Suprapubic skin (tissue), 4 donors: ENCODE results near the gene MXD4. TPM values are rescaled to one million over a fixed set of nuclear protein-coding genes. Genes with fewer than 3 reads are reported as not detected.

Experiments
- DNase-seq, 2 donors: peaks; one replicate each; pipeline ENCODE4 v3.0.0-alpha.2; 2019; ENCODE audit warnings: low spot score in 2 of 2
- H3K27ac ChIP-seq: fragments of 200-600 bp; sonication (generic); one replicate; pipeline ENCODE4 v1.5.1; 2019
- H3K27me3 ChIP-seq: fragments of 200-600 bp; sonication (generic); one replicate; pipeline ENCODE4 v1.5.1; 2019
- H3K36me3 ChIP-seq: fragments of 200-600 bp; sonication (generic); one replicate; pipeline ENCODE4 v1.5.1; 2019
- H3K4me1 ChIP-seq: fragments of 200-600 bp; sonication (generic); one replicate; pipeline ENCODE4 v1.5.1; 2019
- H3K4me3 ChIP-seq: fragments of 200-600 bp; sonication (generic); one replicate; pipeline ENCODE4 v1.5.1; 2019; ENCODE audit warnings: mild to moderate bottlenecking
- H3K9me3 ChIP-seq: fragments of 200-600 bp; sonication (generic); one replicate; pipeline ENCODE4 v1.5.1; 2019
- EP300 ChIP-seq: sonication (generic); formaldehyde crosslinking; IDR thresholded peaks from one replicate; pipeline ENCODE4 v1.6.1; 2017; ENCODE audit warnings: antibody characterized with exemption
- POLR2A ChIP-seq, 2 donors: fragments of 450-650 bp; IDR thresholded peaks; one replicate each; pipeline ENCODE4 v1.6.1; 2017; ENCODE audit warnings: antibody characterized with exemption in 2 of 2, mild to moderate bottlenecking in 2 of 2, moderate library complexity in 2 of 2
- POLR2AphosphoS5 ChIP-seq, 3 donors: sonication (generic); formaldehyde crosslinking; IDR thresholded peaks; one replicate each; pipeline ENCODE4 v1.6.1; 2017; ENCODE audit warnings: antibody characterized with exemption in 3 of 3
- WGBS: methylation state at CpG from one replicate; pipeline ENCODE4 v1.1.5; 2018; 5-methylcytosine and 5-hydroxymethylcytosine counted together
- total RNA-seq, 4 donors: library from RNA; depleted of rRNA; stranded (reverse); fragments of >200 nt; gene quantifications; one replicate each; pipeline ENCODE4 v1.1.0, GENCODE V29; 2016
- TF ChIP-seq, protein P1 (sequence below), 2 donors: fragments of 200-600 bp in 1 of 2; fragments of 450-650 bp in 1 of 2; sonication (generic) in 1 of 2; IDR thresholded peaks; one replicate each; pipeline ENCODE4 v1.5.1; 2016 to 2019; ENCODE audit warnings: antibody characterized with exemption in 2 of 2, mild to moderate bottlenecking in 1 of 2, moderate library complexity in 1 of 2

MXD4 gene
- total RNA-seq, 4 donors from 2014 or later, result 52.8 to 76.8 (median 63.3) TPM

DNA sequence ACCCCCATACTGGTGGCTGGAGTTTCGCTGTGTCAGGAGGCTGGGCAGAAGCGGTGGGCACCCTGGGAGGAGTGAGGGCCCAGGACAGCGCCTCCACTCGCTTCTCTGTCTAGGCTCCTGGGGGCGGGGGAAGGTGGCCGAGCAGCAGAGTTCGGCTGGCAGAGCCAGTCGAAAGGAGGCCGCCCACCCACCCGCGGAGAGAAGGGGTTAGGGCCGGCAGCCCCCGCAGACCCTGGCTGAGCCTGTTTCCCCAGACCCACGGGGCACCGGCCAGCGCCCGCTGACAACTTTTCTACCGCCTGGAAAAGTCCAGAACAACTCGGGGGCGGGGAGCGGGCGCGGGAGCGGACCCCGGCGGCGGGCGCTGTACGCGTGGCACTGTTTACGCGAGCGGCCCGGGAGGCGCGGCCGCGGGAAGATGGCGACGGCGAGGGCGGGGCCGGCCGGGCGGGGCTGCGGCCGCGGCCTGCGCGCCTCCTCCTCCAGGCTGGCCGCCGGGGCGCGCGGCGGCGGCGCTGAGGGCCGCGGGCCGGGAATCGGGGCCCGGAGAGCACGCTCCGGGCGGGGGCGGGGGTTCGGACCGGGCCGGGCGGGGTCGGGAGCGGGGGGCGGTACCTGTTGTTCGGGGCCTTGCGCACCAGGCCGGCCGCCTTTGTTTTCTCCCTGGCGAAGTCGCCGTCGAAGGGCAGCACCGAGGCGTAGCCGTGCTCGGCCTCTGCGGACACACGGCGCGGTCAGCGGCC is 628 bp downstream of the MXD4 start:
- no peaks in the 10 kb centered on the region for H3K9me3 ChIP-seq
- 0% methylated on average over 1 of the region's 91 CpGs for WGBS
- H3K4me1 ChIP-seq, result peaks cover 69% of the 10 kb centered on the region
- H3K36me3 ChIP-seq, result peaks cover 4% of the 10 kb centered on the region
- TF ChIP-seq POLR2AphosphoS5 (IDR thresholded peaks at IDR 0.05), result no peak
- TF ChIP-seq POLR2A (IDR thresholded peaks at IDR 0.05), result no peak
- no peak for TF ChIP-seq EP300
- TF ChIP-seq, protein P1, sequence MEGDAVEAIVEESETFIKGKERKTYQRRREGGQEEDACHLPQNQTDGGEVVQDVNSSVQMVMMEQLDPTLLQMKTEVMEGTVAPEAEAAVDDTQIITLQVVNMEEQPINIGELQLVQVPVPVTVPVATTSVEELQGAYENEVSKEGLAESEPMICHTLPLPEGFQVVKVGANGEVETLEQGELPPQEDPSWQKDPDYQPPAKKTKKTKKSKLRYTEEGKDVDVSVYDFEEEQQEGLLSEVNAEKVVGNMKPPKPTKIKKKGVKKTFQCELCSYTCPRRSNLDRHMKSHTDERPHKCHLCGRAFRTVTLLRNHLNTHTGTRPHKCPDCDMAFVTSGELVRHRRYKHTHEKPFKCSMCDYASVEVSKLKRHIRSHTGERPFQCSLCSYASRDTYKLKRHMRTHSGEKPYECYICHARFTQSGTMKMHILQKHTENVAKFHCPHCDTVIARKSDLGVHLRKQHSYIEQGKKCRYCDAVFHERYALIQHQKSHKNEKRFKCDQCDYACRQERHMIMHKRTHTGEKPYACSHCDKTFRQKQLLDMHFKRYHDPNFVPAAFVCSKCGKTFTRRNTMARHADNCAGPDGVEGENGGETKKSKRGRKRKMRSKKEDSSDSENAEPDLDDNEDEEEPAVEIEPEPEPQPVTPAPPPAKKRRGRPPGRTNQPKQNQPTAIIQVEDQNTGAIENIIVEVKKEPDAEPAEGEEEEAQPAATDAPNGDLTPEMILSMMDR (IDR thresholded peaks at IDR 0.05), result no peak
- peak overlapping the region; percentile 91 for H3K27ac ChIP-seq
- DNase-seq, result peak; percentile 78 to 79
- no peaks in the 10 kb centered on the region for H3K27me3 ChIP-seq
- H3K4me3 ChIP-seq, result peak overlapping the region; percentile 93

DNA sequence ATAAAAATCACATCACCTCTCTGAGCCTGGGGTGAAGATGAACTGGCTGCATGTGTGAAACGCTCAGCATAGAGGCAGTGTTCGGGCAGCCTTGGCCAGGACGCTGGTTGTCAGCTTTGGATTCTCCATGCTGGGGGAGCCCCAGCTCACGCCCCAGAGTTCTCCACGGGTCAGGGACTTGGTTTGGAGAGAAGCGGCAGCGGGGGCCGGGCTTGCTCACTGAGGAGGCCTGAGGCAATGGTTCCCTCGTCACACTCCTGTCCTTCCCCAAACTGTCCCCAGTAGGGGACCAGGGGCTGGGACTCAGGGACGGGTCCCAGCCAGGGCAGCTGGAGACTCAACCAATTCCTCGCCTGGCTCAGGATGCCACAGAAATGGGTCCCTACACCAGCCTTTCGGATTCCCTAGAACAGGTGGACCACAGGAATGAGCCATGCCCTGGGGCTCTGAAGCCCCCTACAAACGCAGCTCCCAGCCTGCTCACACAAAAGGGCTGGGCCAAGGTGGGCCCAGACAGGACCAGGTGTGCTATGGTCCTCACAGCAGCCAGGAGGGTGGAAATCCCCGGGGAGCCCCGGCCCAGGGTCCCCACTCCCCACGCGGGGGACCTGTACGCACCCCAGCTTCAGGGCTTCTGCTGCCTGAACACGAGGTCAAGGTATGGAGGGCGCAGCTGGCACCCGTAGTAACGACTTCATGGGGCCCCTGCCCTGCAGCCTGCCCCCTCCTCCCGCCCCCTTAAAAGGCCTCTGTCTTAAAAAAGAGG is 1.4 kb downstream of the MXD4 start:
- H3K4me1 ChIP-seq, result peaks cover 69% of the 10 kb centered on the region
- peak overlapping the region; percentile 93 for H3K4me3 ChIP-seq
- 7% methylated on average over 2 of the region's 23 CpGs for WGBS
- H3K27me3 ChIP-seq, result no peaks in the 10 kb centered on the region
- peak overlapping the region; percentile 91 for H3K27ac ChIP-seq
- H3K9me3 ChIP-seq, result no peaks in the 10 kb centered on the region
- H3K36me3 ChIP-seq, result peaks cover 4% of the 10 kb centered on the region
- TF ChIP-seq EP300, result no peak
- DNase-seq, result peak; percentile 75 to 82

DNA sequence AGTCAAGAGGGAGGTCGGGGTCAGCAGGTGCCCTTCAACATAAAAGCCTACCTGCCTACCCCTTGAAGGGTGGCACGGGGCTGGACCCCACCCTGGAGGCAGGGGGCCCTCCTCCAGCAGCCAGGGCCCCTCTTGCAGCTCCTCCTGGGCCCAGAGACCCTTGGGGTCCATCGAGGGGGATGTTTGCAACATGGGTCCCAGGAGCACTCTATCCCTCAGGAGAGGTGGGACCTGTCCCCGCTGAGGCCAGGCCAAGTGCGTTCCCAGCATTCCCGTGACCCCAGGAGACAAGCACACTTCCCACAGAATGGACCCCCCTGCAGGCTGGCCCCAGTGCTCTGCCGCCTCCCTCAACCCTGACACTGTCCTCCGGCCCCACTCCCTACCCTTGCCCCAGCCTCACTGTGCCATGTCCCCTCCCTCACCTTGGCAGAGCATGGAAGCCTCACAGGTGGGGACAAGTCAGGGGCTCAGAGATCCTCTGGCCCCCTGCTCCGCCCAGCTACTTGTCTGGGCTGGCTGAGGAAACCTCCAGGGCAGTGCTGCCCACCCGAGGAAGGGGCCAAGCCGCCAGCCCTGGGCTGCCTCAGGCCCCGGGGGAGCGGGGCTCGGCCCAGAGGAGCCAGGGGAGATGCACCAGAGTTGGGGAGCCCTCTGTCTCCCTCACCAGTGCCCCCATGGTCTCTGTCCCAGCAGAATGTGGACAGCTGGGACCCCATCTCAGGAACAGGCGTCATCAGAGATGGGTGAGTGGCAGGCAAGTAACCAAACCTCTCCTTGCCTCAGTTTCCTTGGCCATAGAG is 2.2 kb downstream of the MXD4 start:
- Histone ChIP-seq H3K27me3 (no peaks in the 10 kb centered on the region), H3K27ac (no peak overlapping the region), H3K4me1 (peaks cover 72% of the 10 kb centered on the region), H3K4me3 (peak overlapping the region; percentile 93), H3K9me3 (no peaks in the 10 kb centered on the region), H3K36me3 (peaks cover 11% of the 10 kb centered on the region)
- WGBS, result 85% methylated on average over 5 of the region's 15 CpGs
- peak; percentile 58 to 76 for DNase-seq
- TF ChIP-seq POLR2A (IDR thresholded peaks at IDR 0.05), result no peak

DNA sequence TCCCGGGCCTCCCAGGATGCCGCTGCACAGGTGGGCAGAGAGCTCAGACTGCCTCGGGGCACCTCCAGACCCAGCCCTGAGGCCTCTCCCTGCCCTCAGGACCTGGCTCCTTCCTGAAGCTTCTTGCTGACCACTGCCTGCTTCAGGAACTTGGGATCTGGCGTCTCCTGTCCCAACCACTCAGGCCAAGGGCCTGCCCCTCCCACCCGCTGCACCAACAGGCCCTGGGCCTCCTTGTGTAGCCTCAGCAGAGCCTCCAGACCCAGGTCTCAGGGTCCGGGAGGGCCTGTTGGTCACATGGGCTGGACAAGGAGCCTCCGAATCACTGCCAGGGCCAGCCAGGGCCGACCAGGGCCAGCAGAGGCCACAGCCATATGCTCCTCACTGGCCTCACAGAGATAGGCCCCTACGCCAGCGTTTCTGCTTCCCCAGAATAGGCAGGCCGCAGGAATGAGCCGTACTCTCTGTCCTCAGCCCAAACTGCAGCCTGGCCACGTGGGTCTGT is 2.8 kb downstream of the MXD4 start:
- TF ChIP-seq EP300, result no peak
- no peak for TF ChIP-seq POLR2A (IDR thresholded peaks at IDR 0.05)
- TF ChIP-seq, protein P1 (IDR thresholded peaks at IDR 0.05), result no peak
- TF ChIP-seq POLR2AphosphoS5 (IDR thresholded peaks at IDR 0.05), result no peak
- Histone ChIP-seq H3K4me1 (peaks cover 72% of the 10 kb centered on the region), H3K27me3 (no peaks in the 10 kb centered on the region), H3K9me3 (no peaks in the 10 kb centered on the region), H3K4me3 (peak overlapping the region; percentile 93), H3K36me3 (peaks cover 15% of the 10 kb centered on the region), H3K27ac (no peak overlapping the region)
- peak; percentile 64 to 79 for DNase-seq
- no CpG with 5 or more reads among the region's 13 CpGs for WGBS

DNA sequence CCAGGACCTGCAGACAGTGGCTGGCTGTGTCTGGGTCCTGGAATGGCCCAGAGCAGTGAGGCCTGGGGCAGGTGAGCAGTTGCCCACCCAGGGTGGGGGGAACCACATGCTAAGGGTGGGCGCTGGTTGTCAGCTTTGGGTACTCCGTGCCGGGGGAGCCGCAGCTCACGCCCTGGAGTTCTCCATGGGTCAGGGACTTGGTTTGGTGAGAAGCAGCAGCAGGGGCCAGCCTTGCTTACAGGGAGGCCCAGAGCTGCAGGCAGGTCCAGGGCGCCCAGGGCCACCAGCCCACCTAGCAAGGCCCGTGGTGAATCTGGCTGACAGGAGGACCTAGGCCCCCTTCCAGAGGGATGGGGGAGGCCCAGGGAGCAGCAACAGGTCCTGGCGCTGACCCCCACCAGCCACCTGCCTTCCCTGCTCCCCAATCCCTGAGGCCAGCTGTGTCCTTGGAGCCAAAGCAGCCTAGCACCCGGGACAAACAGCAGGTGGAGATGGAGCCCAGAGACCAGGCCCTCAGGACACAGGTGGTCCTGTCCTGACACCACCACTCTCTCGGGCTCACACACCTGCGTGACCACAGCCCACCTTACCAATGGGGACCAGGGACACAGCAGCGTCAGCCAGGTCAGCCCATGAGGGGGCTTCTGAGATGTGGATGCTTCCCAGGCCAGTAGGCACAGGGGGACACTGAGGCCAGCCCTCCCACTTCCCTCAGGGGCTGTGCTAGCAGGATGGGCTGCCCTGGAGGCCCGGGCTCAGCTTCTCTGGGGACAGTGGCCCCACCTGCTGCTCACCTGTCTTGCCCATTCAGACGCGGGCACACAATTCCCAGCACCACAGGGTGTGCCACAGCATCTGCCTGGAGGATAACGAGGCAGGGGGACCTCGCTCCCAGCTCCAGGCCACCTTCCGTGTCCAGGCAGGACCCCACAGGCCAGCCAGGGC is 3.5 kb downstream of the MXD4 start:
- DNase-seq, result peak; percentile 66 to 78
- Histone ChIP-seq H3K27ac (peak overlapping the region; percentile 14), H3K27me3 (no peaks in the 10 kb centered on the region), H3K4me1 (peaks cover 73% of the 10 kb centered on the region), H3K4me3 (no peak overlapping the region), H3K36me3 (peaks cover 23% of the 10 kb centered on the region), H3K9me3 (no peaks in the 10 kb centered on the region)
- no peak for TF ChIP-seq POLR2AphosphoS5 (IDR thresholded peaks at IDR 0.05)
- no peak for TF ChIP-seq EP300
- TF ChIP-seq, protein P1 (IDR thresholded peaks at IDR 0.05), result no peak
- no peak for TF ChIP-seq POLR2A (IDR thresholded peaks at IDR 0.05)
- no CpG with 5 or more reads among the region's 18 CpGs for WGBS
